Transverse colon (tissue), 4 donors: ENCODE data around the gene OR10G7. TPM values are rescaled to one million over a fixed set of nuclear protein-coding genes. Genes with fewer than 3 reads are reported as not detected.

Source experiments
- total RNA-seq, 4 donors: library from RNA; depleted of rRNA; stranded (reverse); fragments of >200 nt; gene quantifications; one replicate each; pipeline ENCODE4 v1.1.0, GENCODE V29; 2016

OR10G7 gene
- total RNA-seq, 4 donors from 2014 or later = not detected

Other genes with a start within 250 kb of the OR10G7 start
- gene OR6M1, start 235.0 kb downstream of the OR10G7 start, total RNA-seq = not detected
- gene TMEM225, start 155.7 kb downstream of the OR10G7 start, total RNA-seq = not detected
- 1 to 10 TPM in 2 of 4 donors, under 1 TPM in 1, not detected in 1; 0.82 to 1.7 (median 1.6) TPM for gene OR8D4, start 139.2 kb downstream of the OR10G7 start, total RNA-seq
- gene OR4D5, start 101.7 kb downstream of the OR10G7 start, total RNA-seq = under 1 TPM in 2 of 4 donors, not detected in 2; 0.41 to 0.95 TPM
- not detected for gene OR6T1, start 97.5 kb downstream of the OR10G7 start, total RNA-seq
- not detected for gene OR10S1, start 63.5 kb downstream of the OR10G7 start, total RNA-seq
- gene OR10G6, start 46.2 kb downstream of the OR10G7 start, total RNA-seq = not detected
- 1 to 10 TPM in 1 of 4 donors, under 1 TPM in 1, not detected in 2; 0.27 to 1.2 TPM for gene OR10G4, start 28.3 kb downstream of the OR10G7 start, total RNA-seq
- gene OR10G9, start 18.3 kb downstream of the OR10G7 start, total RNA-seq = under 1 TPM in 1 of 4 donors, not detected in 3; 0.55 TPM
- gene OR10G8, start 14.5 kb downstream of the OR10G7 start, total RNA-seq = 1 to 10 TPM in 1 of 4 donors, not detected in 3; 2.0 TPM
- 10 to 100 TPM; 10.1 to 72.5 (median 37.2) TPM for gene VWA5A, start 74.1 kb upstream of the OR10G7 start, total RNA-seq
- gene OR10D3, start 142.0 kb upstream of the OR10G7 start, total RNA-seq = not detected
- gene OR8G1, start 199.8 kb upstream of the OR10G7 start, total RNA-seq = under 1 TPM in 1 of 4 donors, not detected in 3; under 0.01 TPM
- under 1 TPM in 1 of 4 donors, not detected in 3; 0.41 TPM for gene OR8G5, start 215.1 kb upstream of the OR10G7 start, total RNA-seq